GM12878 (cell line): ENCODE measurements around the gene MSI2. TPM values are rescaled to one million over a fixed set of nuclear protein-coding genes. Genes with fewer than 3 reads are reported as not detected.

Experiments used
- ATAC-seq: fragments of 200-7000 bp; cut with Tn5 transposase; 3 replicates; pipeline ENCODE4 v1.9.1; 2020; ENCODE audit warnings: mild to moderate bottlenecking, moderate library complexity
- BruUV-seq: library from RNA; stranded (reverse); fragments of 400-500 nt; replicated peaks from 2 replicates; lab custom pipeline; 2021; lab: Mats Ljungman, UMichigan
- CTCF ChIA-PET: fragments of 300-600 bp; sonication (Branson Sonifier 250); formaldehyde crosslinking; extraction: SDS; loops from one replicate; lab custom pipeline; 2021; ENCODE audit warnings: inconsistent platforms; lab: Yijun Ruan, JAX
- POLR2A ChIA-PET: fragments of 350-600 bp; formaldehyde crosslinking; extraction: SDS; loops from one replicate; lab custom pipeline; 2021; ENCODE audit warnings: inconsistent platforms; lab: Charles Lee
- RAD21 ChIA-PET: fragments of 300-600 bp; sonication (Branson Sonifier 250); formaldehyde crosslinking; loops from one replicate; lab custom pipeline; 2023; ENCODE audit warnings: antibody characterized with exemption; ENCODE audit not compliant: unreplicated experiment; lab: Charles Lee
- SMC1A ChIA-PET: fragments of 300-600 bp; sonication (Branson Sonifier 250); formaldehyde crosslinking; loops from one replicate; lab custom pipeline; 2023; ENCODE audit not compliant: unreplicated experiment, uncharacterized antibody; lab: Charles Lee
- DNase-seq: peaks from one replicate; pipeline ENCODE4 v3.0.0-alpha.2; 2011; ENCODE audit warnings: low read depth, low spot score
- FAIRE-seq: peaks from 3 replicates; lab custom pipeline; 2011; peaks lifted over from hg19 to GRCh38; lab: Jason Lieb, UNC
- H2AFZ ChIP-seq: 2 replicates; pipeline ENCODE4 v1.6.0; 2011; ENCODE audit warnings: low read depth, low read length, control low read depth; ENCODE audit not compliant: control insufficient read depth
- H3K27ac ChIP-seq: 2 replicates; pipeline ENCODE4 v1.5.1; 2011; ENCODE audit warnings: control low read depth; ENCODE audit not compliant: control insufficient read depth, insufficient read depth
- H3K27me3 ChIP-seq, 2 experiments: replicated peaks in 1 of 2; 2 replicates each; pipeline versions ENCODE4 v1.6.0 to v1.6.1; 2011; ENCODE audit warnings: low read length in 1 of 2; ENCODE audit not compliant: control insufficient read depth in 2 of 2, insufficient read depth in 2 of 2
- H3K36me3 ChIP-seq, 2 experiments: 2 replicates each; pipeline ENCODE4 v1.5.1; 2011; ENCODE audit warnings: low read length in 1 of 2; ENCODE audit not compliant: control insufficient read depth in 2 of 2, insufficient read depth in 2 of 2
- H3K4me1 ChIP-seq: 2 replicates; pipeline ENCODE4 v1.6.1; 2011; ENCODE audit warnings: mild to moderate bottlenecking, low read length, moderate library complexity, mixed read lengths; ENCODE audit not compliant: control insufficient read depth, insufficient read depth
- H3K4me2 ChIP-seq: 2 replicates; pipeline ENCODE4 v1.6.0; 2011; ENCODE audit warnings: control low read depth; ENCODE audit not compliant: control insufficient read depth, insufficient read depth
- H3K4me3 ChIP-seq: fragments of 200-600 bp; sonication (generic); 2 replicates; pipeline ENCODE4 v1.5.1; 2016
- H3K79me2 ChIP-seq: 2 replicates; pipeline ENCODE4 v1.6.0; 2011; ENCODE audit warnings: low read length; ENCODE audit not compliant: control insufficient read depth, insufficient read depth
- H3K9ac ChIP-seq: 2 replicates; pipeline ENCODE4 v1.8.0; 2011; ENCODE audit warnings: low read length, control low read depth, mixed read lengths; ENCODE audit not compliant: control insufficient read depth, insufficient read depth
- H3K9me3 ChIP-seq: replicated peaks from 3 replicates; pipeline ENCODE4 v1.5.1; 2011; ENCODE audit warnings: mild to moderate bottlenecking, low read length; ENCODE audit not compliant: control insufficient read depth, insufficient read depth
- H4K20me1 ChIP-seq: 2 replicates; pipeline ENCODE4 v1.6.0; 2011; ENCODE audit not compliant: control insufficient read depth, insufficient read depth
- BCLAF1 ChIP-seq: fragments of 450-650 bp; IDR thresholded peaks from 2 replicates; pipeline ENCODE4 v1.6.1; 2017; ENCODE audit warnings: antibody characterized with exemption, mild to moderate bottlenecking, moderate library complexity
- CHD2 ChIP-seq: IDR thresholded peaks from 2 replicates; pipeline ENCODE4 v1.6.1; 2011; ENCODE audit warnings: low read depth, low read length, improper control_type of control experiment, borderline replicate concordance
- ESRRA ChIP-seq: IDR thresholded peaks from 2 replicates; pipeline ENCODE4 v1.6.1; 2012; ENCODE audit warnings: mild to moderate bottlenecking, low read length, improper control_type of control experiment
- GABPA ChIP-seq: IDR thresholded peaks from 2 replicates; pipeline ENCODE4 v1.6.1; 2014; ENCODE audit warnings: antibody characterized with exemption, low read depth, mild to moderate bottlenecking, inconsistent platforms
- POLR2AphosphoS5 ChIP-seq: IDR thresholded peaks from 2 replicates; pipeline ENCODE4 v1.6.1; 2011; ENCODE audit warnings: mild to moderate bottlenecking, low read length, inconsistent platforms
- RELA ChIP-seq: fragments of 450-650 bp; IDR thresholded peaks from 2 replicates; pipeline ENCODE4 v1.8.0; 2014; ENCODE audit warnings: borderline replicate concordance; ENCODE audit not compliant: partially characterized antibody
- RFX5 ChIP-seq: IDR thresholded peaks from 2 replicates; pipeline ENCODE4 v1.6.1; 2011; ENCODE audit warnings: low read depth, low read length, improper control_type of control experiment
- RUNX3 ChIP-seq: IDR thresholded peaks from 2 replicates; pipeline ENCODE4 v1.6.1; 2012; ENCODE audit warnings: low read length, inconsistent platforms
- SMAD5 ChIP-seq: IDR thresholded peaks from 2 replicates; pipeline ENCODE4 v1.6.1; 2016; ENCODE audit warnings: antibody characterized with exemption, low read depth
- SPI1 ChIP-seq: IDR thresholded peaks from 2 replicates; pipeline ENCODE4 v1.6.1; 2011; ENCODE audit warnings: low read depth, mild to moderate bottlenecking, low read length, moderate library complexity, borderline replicate concordance; ENCODE audit not compliant: insufficient read depth
- TBL1XR1 ChIP-seq: IDR thresholded peaks from 2 replicates; pipeline ENCODE4 v1.6.1; 2012; ENCODE audit warnings: low read depth, low read length, improper control_type of control experiment
- WGBS: methylation state at CpG from one replicate; pipeline ENCODE4 v1.1.6; 2016; ENCODE audit warnings: low lambda C conversion rate; ENCODE audit not compliant: insufficient replicate concordance, insufficient coverage; ENCODE audit errors: missing lambda C conversion rate; 5-methylcytosine and 5-hydroxymethylcytosine counted together
- in situ Hi-C: fragments of 300-500 bp; cut with MboI; formaldehyde crosslinking; loops from 9 replicates; pipeline ENCODE4 v1.14.3; 2018; ENCODE audit warnings: mixed read lengths
- intact Hi-C: fragments of 100-400 bp; cut with micrococcal nuclease; formaldehyde crosslinking; loops from one replicate; pipeline ENCODE4 v1.14.2; 2022; ENCODE audit not compliant: unreplicated experiment
- polyA plus RNA-seq, 11 experiments: library from polyadenylated mRNA; depleted of rRNA in 4 of 11; unstranded in 6 of 11; stranded (reverse) in 5 of 11; fragments of >200 nt; fragmentation: Nextera tagmentation in 4 of 11; fragmentation: Illumina TruSeq in 1 of 11; extraction: Ambion mirVana in 4 of 11; extraction: Trizol in 1 of 11; gene quantifications; 1 replicate in 1 of 11; 2 replicates in 10 of 11; pipeline versions ENCODE4 v1.2.1 to v1.2.3, GENCODE V29; 2011 to 2016; ENCODE audit warnings: inconsistent platforms in 2 of 11, missing spikeins in 2 of 11, low read depth in 1 of 11
- total RNA-seq, 4 experiments: library from RNA; depleted of rRNA in 3 of 4; stranded (reverse); fragments of >200 nt in 3 of 4; fragmentation: Illumina TruSeq in 1 of 4; extraction: Trizol in 1 of 4; gene quantifications; 2 replicates each; pipeline versions ENCODE4 v1.2.1 to v1.2.3, GENCODE V29; 2013 to 2021
- TF ChIP-seq, protein P1 (sequence below): fragments of 450-650 bp; IDR thresholded peaks from 2 replicates; pipeline ENCODE4 v1.6.1; 2018; ENCODE audit warnings: borderline replicate concordance, mild to moderate bottlenecking; ENCODE audit not compliant: partially characterized antibody
- TF ChIP-seq, protein P2 (sequence below): fragments of 150-350 bp; IDR thresholded peaks from 2 replicates; pipeline ENCODE4 v1.6.1; 2016; ENCODE audit warnings: low read depth, low read length
- TF ChIP-seq, protein P3 (sequence below): fragments of 450-650 bp; IDR thresholded peaks from 2 replicates; pipeline ENCODE4 v1.6.1; 2016; ENCODE audit warnings: mild to moderate bottlenecking

MSI2 gene
- total and polyA plus RNA-seq, 10 of the 15 experiments (the other 5 are each of a cell fraction or from before 2014, with no cell fraction given), result 6.1 to 76.1 (median 42.0) TPM

DNA sequence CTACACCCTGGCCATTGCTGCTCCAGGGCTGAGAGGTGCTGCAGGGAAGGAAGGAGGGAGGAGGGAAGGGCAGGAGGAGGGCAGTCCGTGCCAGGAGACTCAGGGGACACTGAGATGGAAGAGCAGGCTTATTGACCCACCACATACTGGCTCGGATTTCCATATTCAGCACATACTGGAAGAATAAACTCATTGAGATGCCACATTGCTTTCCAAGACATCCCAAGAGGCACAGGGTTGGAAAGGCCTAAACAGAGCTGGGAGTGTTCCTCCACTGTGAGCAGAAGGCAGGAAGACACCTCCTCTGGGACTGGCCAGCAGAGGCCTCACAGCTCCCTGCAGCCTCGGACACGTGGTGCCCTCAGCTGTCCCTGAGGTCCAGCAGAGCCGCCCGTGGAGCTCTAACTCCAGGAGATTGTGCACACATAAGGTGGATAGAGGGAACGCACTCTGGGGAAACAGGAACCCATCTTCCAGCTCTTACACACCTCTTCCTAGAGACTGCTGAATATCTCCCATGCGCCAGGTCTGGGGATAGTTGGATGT lies 471.4 kb downstream of the MSI2 start:
- Histone ChIP-seq H4K20me1 (no peaks in the 10 kb centered on the region; the same call in 1 of the 2 replicates), H2AFZ (no peak overlapping the region), H3K4me2 (no peak overlapping the region), H3K79me2 (no peaks in the 10 kb centered on the region), H3K9ac (no peak overlapping the region), H3K9me3 (no peaks in the 10 kb centered on the region), H3K27me3 (no peaks in the 10 kb centered on the region; a peak in 1 of 4 replicates), H3K36me3 (no peaks in the 10 kb centered on the region), H3K27ac (no peak overlapping the region), H3K4me3 (no peak overlapping the region), H3K4me1 (peaks cover 18% of the 10 kb centered on the region)
- 37% methylated on average over 8 of the region's 8 CpGs for WGBS
- in situ Hi-C loops (no loop called here), intact Hi-C loops (no loop called here)
- SMC1A ChIA-PET, result interaction anchor here (0.6 kb wide), 1 partner anchor 1495 kb away, joined by 3 read pairs; no protein-coding TSS in a partner anchor
- FAIRE-seq (no peak), ATAC-seq (no peak), DNase-seq (no peak)
- RAD21 ChIA-PET, result no interaction called here
- CTCF ChIA-PET, result interaction anchor here (1.0 kb wide), 2 partner anchors 129 to 599 kb away, joined by 3 read pairs; no protein-coding TSS in a partner anchor
- BruUV-seq, result no TSS peak
- POLR2A ChIA-PET, result no interaction called here
- no peak for TF ChIP-seq SMAD5
- TF ChIP-seq, protein P1, sequence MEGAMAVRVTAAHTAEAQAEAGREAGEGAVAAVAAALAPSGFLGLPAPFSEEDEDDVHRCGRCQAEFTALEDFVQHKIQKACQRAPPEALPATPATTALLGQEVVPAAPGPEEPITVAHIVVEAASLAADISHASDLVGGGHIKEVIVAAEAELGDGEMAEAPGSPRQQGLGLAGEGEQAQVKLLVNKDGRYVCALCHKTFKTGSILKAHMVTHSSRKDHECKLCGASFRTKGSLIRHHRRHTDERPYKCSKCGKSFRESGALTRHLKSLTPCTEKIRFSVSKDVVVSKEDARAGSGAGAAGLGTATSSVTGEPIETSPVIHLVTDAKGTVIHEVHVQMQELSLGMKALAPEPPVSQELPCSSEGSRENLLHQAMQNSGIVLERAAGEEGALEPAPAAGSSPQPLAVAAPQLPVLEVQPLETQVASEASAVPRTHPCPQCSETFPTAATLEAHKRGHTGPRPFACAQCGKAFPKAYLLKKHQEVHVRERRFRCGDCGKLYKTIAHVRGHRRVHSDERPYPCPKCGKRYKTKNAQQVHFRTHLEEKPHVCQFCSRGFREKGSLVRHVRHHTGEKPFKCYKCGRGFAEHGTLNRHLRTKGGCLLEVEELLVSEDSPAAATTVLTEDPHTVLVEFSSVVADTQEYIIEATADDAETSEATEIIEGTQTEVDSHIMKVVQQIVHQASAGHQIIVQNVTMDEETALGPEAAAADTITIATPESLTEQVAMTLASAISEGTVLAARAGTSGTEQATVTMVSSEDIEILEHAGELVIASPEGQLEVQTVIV, result no peak
- no peak for TF ChIP-seq RELA
- no peak for TF ChIP-seq RUNX3
- no peak for TF ChIP-seq TBL1XR1
- no peak for TF ChIP-seq RFX5
- no peak for TF ChIP-seq SPI1
- TF ChIP-seq, protein P2, sequence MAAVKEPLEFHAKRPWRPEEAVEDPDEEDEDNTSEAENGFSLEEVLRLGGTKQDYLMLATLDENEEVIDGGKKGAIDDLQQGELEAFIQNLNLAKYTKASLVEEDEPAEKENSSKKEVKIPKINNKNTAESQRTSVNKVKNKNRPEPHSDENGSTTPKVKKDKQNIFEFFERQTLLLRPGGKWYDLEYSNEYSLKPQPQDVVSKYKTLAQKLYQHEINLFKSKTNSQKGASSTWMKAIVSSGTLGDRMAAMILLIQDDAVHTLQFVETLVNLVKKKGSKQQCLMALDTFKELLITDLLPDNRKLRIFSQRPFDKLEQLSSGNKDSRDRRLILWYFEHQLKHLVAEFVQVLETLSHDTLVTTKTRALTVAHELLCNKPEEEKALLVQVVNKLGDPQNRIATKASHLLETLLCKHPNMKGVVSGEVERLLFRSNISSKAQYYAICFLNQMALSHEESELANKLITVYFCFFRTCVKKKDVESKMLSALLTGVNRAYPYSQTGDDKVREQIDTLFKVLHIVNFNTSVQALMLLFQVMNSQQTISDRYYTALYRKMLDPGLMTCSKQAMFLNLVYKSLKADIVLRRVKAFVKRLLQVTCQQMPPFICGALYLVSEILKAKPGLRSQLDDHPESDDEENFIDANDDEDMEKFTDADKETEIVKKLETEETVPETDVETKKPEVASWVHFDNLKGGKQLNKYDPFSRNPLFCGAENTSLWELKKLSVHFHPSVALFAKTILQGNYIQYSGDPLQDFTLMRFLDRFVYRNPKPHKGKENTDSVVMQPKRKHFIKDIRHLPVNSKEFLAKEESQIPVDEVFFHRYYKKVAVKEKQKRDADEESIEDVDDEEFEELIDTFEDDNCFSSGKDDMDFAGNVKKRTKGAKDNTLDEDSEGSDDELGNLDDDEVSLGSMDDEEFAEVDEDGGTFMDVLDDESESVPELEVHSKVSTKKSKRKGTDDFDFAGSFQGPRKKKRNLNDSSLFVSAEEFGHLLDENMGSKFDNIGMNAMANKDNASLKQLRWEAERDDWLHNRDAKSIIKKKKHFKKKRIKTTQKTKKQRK, result no peak
- no peak for TF ChIP-seq GABPA
- TF ChIP-seq, protein P3, sequence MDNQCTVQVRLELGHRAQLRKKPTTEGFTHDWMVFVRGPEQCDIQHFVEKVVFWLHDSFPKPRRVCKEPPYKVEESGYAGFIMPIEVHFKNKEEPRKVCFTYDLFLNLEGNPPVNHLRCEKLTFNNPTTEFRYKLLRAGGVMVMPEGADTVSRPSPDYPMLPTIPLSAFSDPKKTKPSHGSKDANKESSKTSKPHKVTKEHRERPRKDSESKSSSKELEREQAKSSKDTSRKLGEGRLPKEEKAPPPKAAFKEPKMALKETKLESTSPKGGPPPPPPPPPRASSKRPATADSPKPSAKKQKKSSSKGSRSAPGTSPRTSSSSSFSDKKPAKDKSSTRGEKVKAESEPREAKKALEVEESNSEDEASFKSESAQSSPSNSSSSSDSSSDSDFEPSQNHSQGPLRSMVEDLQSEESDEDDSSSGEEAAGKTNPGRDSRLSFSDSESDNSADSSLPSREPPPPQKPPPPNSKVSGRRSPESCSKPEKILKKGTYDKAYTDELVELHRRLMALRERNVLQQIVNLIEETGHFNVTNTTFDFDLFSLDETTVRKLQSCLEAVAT, result no peak
- no peak for TF ChIP-seq POLR2AphosphoS5
- TF ChIP-seq CHD2, result no peak
- TF ChIP-seq BCLAF1, result no peak
- no peak for TF ChIP-seq ESRRA
